ENCODE measurements around the gene PPIL4.

GRCh38 chr6:149551920-149552319, 6.1 kb upstream of the PPIL4 start:
- TF ChIP-seq CTCF (IDR thresholded peaks at IDR 0.05) (no peak), POLR2A (IDR thresholded peaks at IDR 0.05) (no peak)
